ENCODE measurements around the gene CZIB.
"Not testable (repeated sequence)": the region's sequence is repeated elsewhere in the genome, so short reads cannot be mapped to it uniquely, and the experiment has no call there.

CZIB gene

GRCh38 chr1:53187401-53187800, 33.0 kb downstream of the CZIB start:
- no peak for DNase-seq

- DNase-seq, result no peak
Observed at GRCh38 chr1:53186533-53186932, 33.9 kb downstream of the CZIB start.

- not testable (repeated sequence) for DNase-seq
Observed at GRCh38 chr1:53185955-53186297, 34.5 kb downstream of the CZIB start.

- DNase-seq, result no peak
Observed at GRCh38 chr1:53183095-53183990, 37.1 kb downstream of the CZIB start.

- no peak for DNase-seq
Observed at GRCh38 chr1:53182716-53183094, 37.7 kb downstream of the CZIB start.

GRCh38 chr1:53182111-53182593, 38.3 kb downstream of the CZIB start:
- peak; percentile 19 for DNase-seq

GRCh38 chr1:53180951-53181350, 39.5 kb downstream of the CZIB start:
- DNase-seq, result no peak

- no peak for DNase-seq
Observed at GRCh38 chr1:53180226-53180625, 40.2 kb downstream of the CZIB start.

- DNase-seq, result peak; percentile 47
Observed at GRCh38 chr1:53176452-53177208, 43.8 kb downstream of the CZIB start.

- DNase-seq, result peak; percentile 8
Observed at GRCh38 chr1:53174971-53175913, 45.2 kb downstream of the CZIB start.

GRCh38 chr1:53172426-53173128, 47.9 kb downstream of the CZIB start:
- DNase-seq, result peak; percentile 30

- DNase-seq, result no peak
Observed at GRCh38 chr1:53166912-53167311, 53.5 kb downstream of the CZIB start.

GRCh38 chr1:53166366-53166765, 54.1 kb downstream of the CZIB start:
- no peak for DNase-seq

GRCh38 chr1:53165408-53165961, 54.9 kb downstream of the CZIB start:
- DNase-seq, result no peak

Data from DMS153 (cell line).